ENCODE data around the gene C1orf198.

DNA sequence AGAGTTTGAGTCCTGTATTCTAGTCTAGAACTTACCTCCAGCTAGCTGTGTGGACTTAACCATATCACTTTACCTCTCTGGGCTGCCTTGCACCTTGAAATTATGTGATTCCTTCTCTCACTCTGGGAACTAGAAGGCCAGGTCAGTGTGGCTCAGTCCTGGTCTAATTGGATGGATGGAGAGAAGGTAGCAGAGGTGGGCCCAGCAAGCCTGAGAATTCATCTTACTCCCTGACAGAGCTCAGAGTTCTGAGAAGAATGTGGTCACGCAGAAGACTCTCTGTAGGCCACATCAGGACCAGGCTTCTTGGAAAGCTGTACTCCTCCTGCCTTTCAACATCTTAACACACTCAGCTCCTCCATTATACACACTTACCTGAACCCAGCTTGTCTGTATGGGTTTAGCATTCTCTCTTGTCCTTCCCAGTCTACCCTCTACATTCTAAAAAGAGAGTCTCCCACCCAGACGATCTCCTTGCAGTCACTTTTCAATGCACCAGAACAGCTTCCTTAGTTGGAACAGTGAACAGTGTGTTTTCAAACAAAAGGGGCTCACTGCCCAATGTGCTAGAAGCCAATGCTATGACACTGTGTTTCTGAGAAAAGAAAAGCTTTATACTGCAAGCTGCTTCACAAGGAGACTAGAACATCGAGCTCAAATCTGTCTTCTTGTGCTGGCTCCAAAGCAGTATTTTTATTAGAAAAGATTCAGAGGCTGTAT, 60.6 kb downstream of the C1orf198 start:
- TF ChIP-seq, protein P1, sequence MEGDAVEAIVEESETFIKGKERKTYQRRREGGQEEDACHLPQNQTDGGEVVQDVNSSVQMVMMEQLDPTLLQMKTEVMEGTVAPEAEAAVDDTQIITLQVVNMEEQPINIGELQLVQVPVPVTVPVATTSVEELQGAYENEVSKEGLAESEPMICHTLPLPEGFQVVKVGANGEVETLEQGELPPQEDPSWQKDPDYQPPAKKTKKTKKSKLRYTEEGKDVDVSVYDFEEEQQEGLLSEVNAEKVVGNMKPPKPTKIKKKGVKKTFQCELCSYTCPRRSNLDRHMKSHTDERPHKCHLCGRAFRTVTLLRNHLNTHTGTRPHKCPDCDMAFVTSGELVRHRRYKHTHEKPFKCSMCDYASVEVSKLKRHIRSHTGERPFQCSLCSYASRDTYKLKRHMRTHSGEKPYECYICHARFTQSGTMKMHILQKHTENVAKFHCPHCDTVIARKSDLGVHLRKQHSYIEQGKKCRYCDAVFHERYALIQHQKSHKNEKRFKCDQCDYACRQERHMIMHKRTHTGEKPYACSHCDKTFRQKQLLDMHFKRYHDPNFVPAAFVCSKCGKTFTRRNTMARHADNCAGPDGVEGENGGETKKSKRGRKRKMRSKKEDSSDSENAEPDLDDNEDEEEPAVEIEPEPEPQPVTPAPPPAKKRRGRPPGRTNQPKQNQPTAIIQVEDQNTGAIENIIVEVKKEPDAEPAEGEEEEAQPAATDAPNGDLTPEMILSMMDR (conservative IDR thresholded peaks at IDR 0.05; ENCODE audit: low read length) = no peak
- TF ChIP-seq EZH2phosphoT487 (IDR thresholded peaks at IDR 0.05; ENCODE audit: borderline replicate concordance) = no peak

Measured in Loucy (cell line).